MCF 10A (cell line): ENCODE data around the gene PDE1A. TPM values are rescaled to one million over a fixed set of nuclear protein-coding genes. Genes with fewer than 3 reads are reported as not detected.
"Not testable (repeated sequence)": the region's sequence is repeated elsewhere in the genome, so short reads cannot be mapped to it uniquely, and the experiment has no call there.

Experiments
- BruUV-seq: library from RNA; stranded (reverse); fragments of 400-500 nt; replicated peaks from 2 replicates; lab custom pipeline; 2021; lab: Mats Ljungman, UMichigan
- CTCF ChIA-PET: fragments of 300-600 bp; sonication (Branson Sonifier 250); formaldehyde crosslinking; extraction: SDS; loops from one replicate; lab custom pipeline; 2021; ENCODE audit warnings: antibody characterized with exemption, inconsistent platforms; lab: Yijun Ruan, JAX
- POLR2A ChIA-PET: fragments of 300-600, 350-650 bp; sonication (Branson Sonifier 250); formaldehyde crosslinking; extraction: SDS; loops from one replicate; lab custom pipeline; 2020; ENCODE audit warnings: antibody characterized with exemption, inconsistent platforms; lab: Yijun Ruan, JAX
- DNase-seq: peaks from one replicate; pipeline ENCODE4 v3.0.0-alpha.2; 2018; ENCODE audit not compliant: unreplicated experiment
- H3K27ac Mint-ChIP-seq: one replicate; pipeline ENCODE4 v1.8.0; 2022; ENCODE audit warnings: mild to moderate bottlenecking, low read depth, mixed read lengths; ENCODE audit not compliant: unreplicated experiment
- H3K27me3 Mint-ChIP-seq: one replicate; pipeline ENCODE4 v1.8.0; 2022; ENCODE audit warnings: mixed read lengths; ENCODE audit not compliant: insufficient read depth, unreplicated experiment
- H3K36me3 Mint-ChIP-seq: one replicate; pipeline ENCODE4 v1.8.0; 2022; ENCODE audit warnings: mild to moderate bottlenecking, moderate library complexity, mixed read lengths; ENCODE audit not compliant: insufficient read depth, unreplicated experiment
- H3K4me1 Mint-ChIP-seq: one replicate; pipeline ENCODE4 v1.8.0; 2022; ENCODE audit warnings: mixed read lengths; ENCODE audit not compliant: insufficient read depth, unreplicated experiment
- H3K4me3 Mint-ChIP-seq: one replicate; pipeline ENCODE4 v1.8.0; 2022; ENCODE audit warnings: mild to moderate bottlenecking, moderate library complexity, mixed read lengths; ENCODE audit not compliant: unreplicated experiment
- H3K9me3 Mint-ChIP-seq: one replicate; pipeline ENCODE4 v1.8.0; 2022; ENCODE audit warnings: mixed read lengths; ENCODE audit not compliant: unreplicated experiment
- CTCF ChIP-seq: fragments of 200-600 bp; IDR thresholded peaks from one replicate; pipeline ENCODE4 v1.8.0; 2022; ENCODE audit warnings: antibody characterized with exemption, mild to moderate bottlenecking; ENCODE audit not compliant: unreplicated experiment
- intact Hi-C: fragments of 100-400 bp; cut with micrococcal nuclease; formaldehyde crosslinking; loops from 2 replicates; pipeline ENCODE4 v1.14.1; 2022
- total RNA-seq: library from RNA; stranded (reverse); gene quantifications from 2 replicates; pipeline ENCODE4 v1.2.3, GENCODE V29; 2022

Gene PDE1A
- total RNA-seq, 1 experiment from 2014 or later: 0.30 TPM

- no peak for DNase-seq
- H3K4me1 Mint-ChIP-seq: no peaks in the 10 kb centered on the region
- no peaks in the 10 kb centered on the region for H3K9me3 Mint-ChIP-seq
- ChIA-PET CTCF (no interaction called here), POLR2A (no interaction called here)
- H3K27me3 Mint-ChIP-seq: no peaks in the 10 kb centered on the region
- no peak overlapping the region for H3K27ac Mint-ChIP-seq
- BruUV-seq: no TSS peak
- no peak overlapping the region for H3K4me3 Mint-ChIP-seq
- H3K36me3 Mint-ChIP-seq: no peaks in the 10 kb centered on the region
- TF ChIP-seq CTCF: no peak
- intact Hi-C loops: no loop called here
Observed at GRCh38 chr2:182291296-182291695, 135.5 kb downstream of the PDE1A start.

DNA sequence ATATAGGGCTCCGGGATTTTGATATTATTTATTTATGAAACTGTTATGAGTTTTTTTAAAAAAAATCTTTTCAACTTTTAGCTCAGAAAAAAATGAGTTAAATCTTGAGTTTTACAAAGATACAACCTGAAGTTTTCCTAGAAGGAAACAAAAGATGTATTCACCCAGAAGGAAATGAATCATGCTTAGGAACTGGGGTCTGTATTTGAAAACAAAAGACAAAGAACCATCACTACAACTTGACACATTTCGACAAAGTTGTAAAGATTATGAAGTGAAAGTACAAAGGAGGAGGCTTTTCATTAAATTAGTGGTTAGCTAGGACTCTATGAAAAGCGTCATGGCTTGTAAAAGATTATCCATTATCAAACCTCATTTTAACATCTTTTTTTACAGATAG, 143.3 kb downstream of the PDE1A start:
- ChIA-PET POLR2A (no interaction called here), CTCF (interaction anchor here (0.6 to 1.3 kb wide), 2 partner anchors 30 to 365 kb away, joined by 4 to 5 read pairs; no protein-coding TSS in a partner anchor)
- no peak for TF ChIP-seq CTCF
- intact Hi-C loops: no loop called here
- DNase-seq: no peak
- Mint-ChIP-seq H3K27me3 (no peaks in the 10 kb centered on the region), H3K27ac (no peak overlapping the region), H3K4me1 (no peaks in the 10 kb centered on the region), H3K4me3 (no peak overlapping the region), H3K36me3 (no peaks in the 10 kb centered on the region), H3K9me3 (no peaks in the 10 kb centered on the region)
- no TSS peak for BruUV-seq

GRCh38 chr2:182281276-182281675, 145.6 kb downstream of the PDE1A start:
- no peak overlapping the region for H3K27ac Mint-ChIP-seq

GRCh38 chr2:182280118-182280517, 146.7 kb downstream of the PDE1A start:
- DNase-seq: no peak
- Mint-ChIP-seq H3K4me3 (no peak overlapping the region), H3K36me3 (no peaks in the 10 kb centered on the region), H3K9me3 (peaks cover 10% of the 10 kb centered on the region), H3K4me1 (no peaks in the 10 kb centered on the region), H3K27ac (no peak overlapping the region), H3K27me3 (no peaks in the 10 kb centered on the region)
- ChIA-PET POLR2A (no interaction called here), CTCF (no interaction called here)
- BruUV-seq: no TSS peak
- TF ChIP-seq CTCF: no peak
- intact Hi-C loops: no loop called here

More at GRCh38 chr2:182281276-182281675, 145.6 kb downstream of the PDE1A start:
- Mint-ChIP-seq H3K36me3 (no peaks in the 10 kb centered on the region), H3K27me3 (no peaks in the 10 kb centered on the region), H3K4me3 (no peak overlapping the region), H3K4me1 (no peaks in the 10 kb centered on the region), H3K9me3 (peaks cover 9% of the 10 kb centered on the region)
- no TSS peak for BruUV-seq
- intact Hi-C loops: no loop called here
- no peak for DNase-seq
- ChIA-PET CTCF (no interaction called here), POLR2A (no interaction called here)
- TF ChIP-seq CTCF: no peak

DNA sequence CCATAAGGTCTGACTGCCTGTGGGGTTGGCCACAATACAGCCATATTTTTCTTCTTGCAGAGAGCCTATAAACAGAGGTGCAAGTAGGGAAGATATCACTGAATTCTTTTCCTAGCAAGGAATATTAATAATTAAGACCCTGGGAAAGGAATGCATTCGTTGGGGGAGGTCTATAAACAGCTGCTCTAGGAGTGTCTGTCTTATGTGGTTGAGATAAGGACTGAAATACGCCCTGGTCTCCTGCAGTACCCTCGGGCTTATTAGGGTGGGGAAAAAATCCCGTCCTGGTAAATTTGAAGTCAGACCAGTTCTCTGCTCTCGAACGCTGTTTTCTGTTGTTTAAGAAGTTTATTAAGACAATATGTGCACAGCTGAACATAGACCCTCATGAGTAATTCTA, 150.2 kb downstream of the PDE1A start:
- H3K36me3 Mint-ChIP-seq, CTCF ChIA-PET, BruUV-seq, intact Hi-C loops, H3K27me3 Mint-ChIP-seq, POLR2A ChIA-PET, H3K4me1 Mint-ChIP-seq, H3K4me3 Mint-ChIP-seq: not testable (repeated sequence)
- Mint-ChIP-seq H3K27ac (peak overlapping the region; percentile 29), H3K9me3 (peaks cover 17% of the 10 kb centered on the region)
- DNase-seq: peak; percentile 2
